HepG2 (cell line): ENCODE results near the gene SKP2. TPM values are rescaled to one million over a fixed set of nuclear protein-coding genes. Genes with fewer than 3 reads are reported as not detected.

ENCODE experiments used
- CSRNP1 ChIP-seq: sonication (generic); formaldehyde crosslinking; IDR thresholded peaks from 2 replicates; pipeline ENCODE4 v1.8.1; 2023; ENCODE audit warnings: mild to moderate bottlenecking, missing genetic modification reagents
- GABPB1 ChIP-seq: IDR thresholded peaks from 2 replicates; pipeline ENCODE4 v1.6.1; 2016; ENCODE audit warnings: mild to moderate bottlenecking, missing genetic modification reagents, moderate library complexity, missing compliant biosample characterization
- HNF1B ChIP-seq: sonication (generic); formaldehyde crosslinking; IDR thresholded peaks from 2 replicates; pipeline ENCODE4 v1.5.1; 2020; ENCODE audit warnings: mild to moderate bottlenecking, moderate library complexity, missing genetic modification reagents
- HNRNPLL ChIP-seq: fragments of 200-400 bp; formaldehyde crosslinking; IDR thresholded peaks from 2 replicates; pipeline ENCODE4 v1.6.1; 2017; ENCODE audit warnings: mild to moderate bottlenecking, low read depth, low read length; ENCODE audit not compliant: poor library complexity, severe bottlenecking
- KDM3A ChIP-seq: IDR thresholded peaks from 2 replicates; pipeline ENCODE4 v1.6.1; 2018; ENCODE audit warnings: low read depth, missing compliant biosample characterization
- MEF2D ChIP-seq: sonication (generic); formaldehyde crosslinking; IDR thresholded peaks from 2 replicates; pipeline ENCODE4 v1.5.1; 2020; ENCODE audit warnings: mild to moderate bottlenecking, missing genetic modification reagents
- NONO ChIP-seq, 2 experiments: fragments of 450-650 bp in 1 of 2; sonication (generic) in 1 of 2; formaldehyde crosslinking in 1 of 2; IDR thresholded peaks in 1 of 2; conservative IDR thresholded peaks in 1 of 2; 2 replicates each; pipeline versions ENCODE4 v1.6.1 to v1.8.0; 2017 to 2022; ENCODE audit warnings: mild to moderate bottlenecking in 1 of 2, missing genetic modification reagents in 1 of 2, moderate library complexity in 1 of 2
- TBX3 ChIP-seq: fragments of 450-650 bp; IDR thresholded peaks from 2 replicates; pipeline ENCODE4 v1.6.1; 2017; ENCODE audit warnings: antibody characterized with exemption, mild to moderate bottlenecking, inconsistent platforms, borderline replicate concordance
- ZBTB4 ChIP-seq: sonication (generic); formaldehyde crosslinking; IDR thresholded peaks from 2 replicates; pipeline ENCODE4 v1.4.0; 2020; ENCODE audit warnings: missing genetic modification reagents, mild to moderate bottlenecking, borderline replicate concordance
- ZNF224 ChIP-seq: sonication (generic); formaldehyde crosslinking; IDR thresholded peaks from 2 replicates; pipeline ENCODE4 v1.5.0; 2020; ENCODE audit warnings: mild to moderate bottlenecking, missing genetic modification reagents
- ZNF280B ChIP-seq: sonication (generic); formaldehyde crosslinking; IDR thresholded peaks from 2 replicates; pipeline ENCODE4 v1.5.0; 2020; ENCODE audit warnings: missing genetic modification reagents, mild to moderate bottlenecking, borderline replicate concordance
- ZNF7 ChIP-seq: IDR thresholded peaks from 2 replicates; pipeline ENCODE4 v1.6.1; 2016; ENCODE audit warnings: missing biosample characterization, missing genetic modification reagents
- ZNF703 ChIP-seq: sonication (generic); formaldehyde crosslinking; IDR thresholded peaks from 2 replicates; pipeline ENCODE4 v1.5.1; 2020; ENCODE audit warnings: missing genetic modification reagents, mild to moderate bottlenecking, moderate library complexity, borderline replicate concordance
- ZNF800 ChIP-seq: sonication (generic); formaldehyde crosslinking; IDR thresholded peaks from 2 replicates; pipeline ENCODE4 v1.4.0; 2020; ENCODE audit warnings: missing genetic modification reagents
- polyA plus RNA-seq, 8 experiments: library from polyadenylated mRNA; depleted of rRNA in 3 of 8; stranded (reverse) in 7 of 8; unstranded in 1 of 8; fragments of >200 nt; fragmentation: Illumina TruSeq in 4 of 8; extraction: Trizol in 4 of 8; gene quantifications; 2 replicates each; pipeline versions ENCODE4 v1.2.1 to v1.2.3, GENCODE V29; 2011 to 2016; ENCODE audit warnings: low read depth in 4 of 8, missing spikeins in 1 of 8, mixed read lengths in 1 of 8; ENCODE audit not compliant: insufficient read depth in 1 of 8
- total RNA-seq, 5 experiments: library from RNA; depleted of rRNA; stranded (reverse); fragments of >200 nt; fragmentation: Illumina TruSeq; extraction: Trizol; gene quantifications; 2 replicates each; pipeline ENCODE4 v1.2.3, GENCODE V29; 2016; ENCODE audit warnings: low read depth in 1 of 5

SKP2 gene
- total and polyA plus RNA-seq, 2 of the 13 experiments (the other 11 are each of a cell fraction or from before 2014, with no cell fraction given) = 29.6 to 84.1 TPM

GRCh38 chr5:36151434-36152323, at the start of gene SKP2, which contains the start of gene LMBRD2 (continued):
- TF ChIP-seq ZNF703 (CRISPR knock-in tag) (no peak), ZNF280B (CRISPR knock-in tag) (peak; percentile 90), ZBTB4 (0 out of 2 replicates have a peak, but pooled peaks have one; percentile 33), ZNF7 (CRISPR knock-in tag) (no peak), KDM3A (peak; percentile 58; the same call in 1 of the 2 replicates), HNF1B (CRISPR knock-in tag) (peak; percentile 94), GABPB1 (CRISPR knock-in tag) (peak; percentile 95), ZNF224 (0 out of 2 replicates have a peak, but pooled peaks have one; percentile 76), HNRNPLL (peak; percentile 82), CSRNP1 (CRISPR knock-in tag) (peak; percentile 65; the same call in 1 of the 2 replicates), TBX3 (no peak), NONO (IDR thresholded peaks at IDR 0.05) (no peak), NONO (CRISPR knock-in tag; conservative IDR thresholded peaks at IDR 0.05) (peak; percentile 92), MEF2D (CRISPR knock-in tag) (no peak; the same call in 1 of the 2 replicates), ZNF800 (no peak)
